Ecto neural progenitor cell (in vitro differentiated cells): ENCODE measurements around the gene TEX52.

ENCODE experiments used
- DNase-seq: peaks from one replicate; pipeline ENCODE4 v3.0.0-alpha.2; 2018; ENCODE audit warnings: low spot score

TEX52 gene

DNA sequence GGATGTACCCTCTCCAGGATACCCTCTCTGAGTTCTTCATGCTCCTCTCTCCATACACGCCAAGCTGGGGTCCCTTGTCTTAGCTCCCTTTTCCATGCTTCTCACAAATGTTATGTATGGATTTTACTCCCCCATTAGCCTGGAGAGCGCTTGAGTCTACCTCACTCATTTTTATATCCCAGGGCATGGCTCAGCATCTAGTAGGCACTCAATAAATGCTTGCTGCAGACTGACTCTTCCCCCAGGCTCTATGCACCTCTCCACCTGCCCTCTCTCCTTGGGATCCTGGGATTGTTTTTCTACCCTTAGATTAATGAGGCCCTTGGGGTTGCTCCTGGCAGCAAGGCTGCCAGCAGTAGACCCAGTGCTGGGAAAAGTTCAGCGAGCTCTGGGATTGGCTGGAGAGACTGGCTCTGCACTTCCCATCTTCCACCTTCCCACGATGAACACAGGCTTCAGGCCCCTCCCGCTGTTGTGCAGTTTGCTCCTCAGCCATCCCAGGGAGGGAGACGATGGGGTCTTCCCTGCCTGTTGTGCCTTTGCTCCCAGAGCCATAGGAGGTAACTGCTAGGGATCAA, 24.2 kb downstream of the TEX52 start:
- no peak for DNase-seq

- no peak for DNase-seq
Observed at GRCh38 chr12:2829275-2829674, 27.6 kb downstream of the TEX52 start.

DNA sequence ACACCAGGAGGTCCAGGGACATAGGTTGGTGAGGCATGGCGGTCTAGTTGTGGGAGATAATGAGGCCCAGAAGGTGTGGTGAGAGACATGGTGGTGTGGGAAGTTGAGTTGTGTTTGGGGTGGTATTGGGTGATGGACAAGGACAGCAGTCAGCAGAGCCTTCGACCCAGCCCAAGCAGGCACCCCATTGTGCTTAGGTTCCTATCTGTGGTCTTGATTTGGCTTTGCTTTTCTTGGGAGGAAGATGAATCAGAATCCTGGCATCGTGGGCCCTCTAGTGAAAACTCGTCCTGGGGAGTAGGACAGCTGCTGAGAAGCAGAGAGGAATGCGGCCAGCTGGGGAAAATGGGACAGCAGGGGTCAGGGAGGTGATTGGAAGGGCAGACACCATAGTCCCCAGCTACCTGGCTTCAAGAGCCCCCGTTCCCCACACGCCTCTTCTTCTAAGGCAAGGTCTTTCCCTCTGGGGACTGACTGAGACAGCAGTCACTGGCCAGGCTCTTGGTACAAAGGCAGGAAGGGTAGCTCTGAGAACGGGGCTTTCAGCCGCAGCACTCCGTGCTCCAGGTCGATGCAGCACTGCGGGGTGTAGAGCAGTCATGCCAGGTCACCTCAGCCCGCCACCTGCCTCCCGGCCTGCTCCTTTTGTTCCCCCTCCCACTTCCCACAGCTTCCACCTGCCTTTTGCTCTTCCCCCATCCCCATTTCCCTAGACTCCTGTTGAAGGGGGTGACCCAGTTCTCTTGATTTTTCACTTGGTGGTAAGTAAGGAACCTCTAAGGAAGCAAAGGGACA, 29.9 kb downstream of the TEX52 start:
- DNase-seq: no peak

GRCh38 chr12:2826036-2826435, 30.8 kb downstream of the TEX52 start:
- DNase-seq: no peak

- DNase-seq: no peak
Observed at GRCh38 chr12:2825132-2825531, 31.7 kb downstream of the TEX52 start.

- no peak for DNase-seq
Observed at GRCh38 chr12:2824541-2824940, 32.3 kb downstream of the TEX52 start.

- no peak for DNase-seq
Observed at GRCh38 chr12:2823483-2823882, 33.4 kb downstream of the TEX52 start.

GRCh38 chr12:2820432-2820831, 36.4 kb downstream of the TEX52 start:
- no peak for DNase-seq

GRCh38 chr12:2819810-2820209, 37.0 kb downstream of the TEX52 start:
- no peak for DNase-seq

GRCh38 chr12:2813214-2814185, 43.3 kb downstream of the TEX52 start:
- DNase-seq: peak; percentile 61

DNA sequence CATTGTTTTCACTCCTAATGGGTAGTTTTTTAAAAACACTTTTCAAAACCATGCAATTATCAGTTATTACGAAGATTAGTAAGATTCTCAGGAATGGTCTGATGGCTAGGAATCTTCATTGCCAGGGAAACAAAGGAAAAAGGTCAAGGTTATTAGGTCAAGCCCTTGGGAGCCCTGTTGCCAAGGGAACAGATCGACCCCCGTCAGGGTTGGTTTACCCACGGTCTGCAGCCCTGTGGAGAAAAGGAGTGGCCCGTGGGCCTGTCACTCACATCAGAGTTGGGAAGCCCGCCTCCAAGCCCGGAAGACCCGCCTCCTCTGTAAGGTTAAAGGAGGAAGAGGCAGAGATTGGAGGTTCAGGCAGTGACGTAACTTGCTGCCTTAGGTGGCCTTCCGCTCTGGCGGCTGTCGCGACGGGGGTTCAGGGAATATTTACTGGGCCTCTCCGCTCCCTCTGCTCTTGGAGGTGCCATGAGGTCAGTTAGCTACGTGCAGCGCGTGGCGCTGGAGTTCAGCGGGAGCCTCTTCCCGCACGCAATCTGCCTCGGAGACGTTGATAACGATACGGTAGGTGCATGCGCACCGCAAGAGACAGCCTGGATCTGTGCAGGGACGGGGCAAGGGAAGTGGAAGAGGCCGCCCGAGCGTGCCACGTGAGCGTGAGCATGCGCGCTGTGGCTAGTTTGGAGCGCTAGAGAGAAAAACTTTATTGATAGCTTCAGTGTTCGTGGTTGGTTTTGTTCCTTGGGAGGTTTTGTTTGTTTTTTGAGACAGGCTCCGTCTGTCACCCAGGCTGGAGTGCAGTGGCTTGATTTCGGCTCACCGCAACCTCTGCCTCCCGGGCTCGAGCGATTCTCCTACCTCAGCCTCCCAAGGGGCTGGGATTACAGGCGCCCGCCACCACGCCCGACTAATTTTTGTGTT, 44.3 kb downstream of the TEX52 start, which contains the start of gene ITFG2:
Gene ITFG2 (plus strand): TSS at position 379 of the 924 bp plus-strand sequence. CDS start 93 bp downstream, at position 472.
- DNase-seq: peak; percentile 99

GRCh38 chr12:2811801-2812200, 45.0 kb downstream of the TEX52 start:
- DNase-seq: no peak

GRCh38 chr12:2806700-2807099, 50.1 kb downstream of the TEX52 start:
- no peak for DNase-seq

DNA sequence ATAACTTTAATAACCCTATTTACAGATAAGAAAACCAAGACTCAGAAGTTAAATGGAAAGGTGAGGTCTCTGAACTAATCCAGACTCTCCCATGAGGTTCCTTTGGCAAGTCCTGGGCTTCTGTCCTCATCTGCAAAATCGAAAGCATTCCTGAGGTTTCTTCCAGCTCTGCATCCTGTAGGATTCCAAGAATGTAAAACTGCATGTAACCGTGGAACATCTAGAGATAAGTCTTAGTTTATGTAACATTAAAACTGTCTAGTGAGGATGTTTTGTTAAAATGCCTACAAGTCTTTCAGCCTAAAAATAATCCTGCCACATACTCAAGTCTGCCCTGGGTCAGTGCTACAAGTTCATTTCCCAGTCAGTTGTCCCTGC, 51.7 kb downstream of the TEX52 start:
- no peak for DNase-seq

DNA sequence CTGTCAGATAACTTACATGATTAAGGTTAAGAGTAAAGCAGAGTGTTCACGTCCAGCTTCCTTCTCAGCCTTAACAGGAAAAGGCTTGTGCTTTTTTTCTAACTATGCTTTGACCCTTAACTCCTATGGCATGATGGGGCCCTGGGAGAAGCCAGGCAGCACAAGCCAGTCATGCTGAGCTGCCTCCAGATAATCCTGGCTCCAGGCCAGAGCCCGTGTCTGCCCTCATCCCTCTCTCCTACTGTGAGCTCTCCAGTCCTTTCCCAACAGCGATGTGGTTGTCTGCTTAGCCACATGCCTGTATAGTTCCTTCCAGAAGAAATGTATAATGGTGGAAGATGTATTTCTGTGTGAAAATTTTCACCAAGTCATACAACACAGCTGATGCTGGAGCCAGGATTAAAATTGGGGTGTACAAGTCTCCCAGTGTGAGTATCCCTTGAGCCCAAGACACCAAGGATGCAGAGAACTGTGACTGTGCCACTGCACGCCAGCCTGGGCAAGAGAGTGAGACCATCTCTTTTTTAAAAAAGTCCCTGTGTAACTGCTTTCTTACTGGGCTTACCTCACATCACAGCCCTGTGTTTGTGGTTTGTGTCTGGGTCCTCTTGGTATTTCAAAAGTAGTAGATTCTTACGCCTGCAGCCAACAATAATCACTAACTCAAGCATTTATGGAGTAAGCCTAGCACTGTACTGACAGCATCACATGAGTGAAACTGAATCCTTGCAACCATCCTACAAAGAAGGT, 52.3 kb downstream of the TEX52 start:
- DNase-seq: no peak

GRCh38 chr12:2803635-2804392, 53.0 kb downstream of the TEX52 start:
- no peak for DNase-seq

- DNase-seq: no peak
Observed at GRCh38 chr12:2801044-2801783, 55.6 kb downstream of the TEX52 start.

DNA sequence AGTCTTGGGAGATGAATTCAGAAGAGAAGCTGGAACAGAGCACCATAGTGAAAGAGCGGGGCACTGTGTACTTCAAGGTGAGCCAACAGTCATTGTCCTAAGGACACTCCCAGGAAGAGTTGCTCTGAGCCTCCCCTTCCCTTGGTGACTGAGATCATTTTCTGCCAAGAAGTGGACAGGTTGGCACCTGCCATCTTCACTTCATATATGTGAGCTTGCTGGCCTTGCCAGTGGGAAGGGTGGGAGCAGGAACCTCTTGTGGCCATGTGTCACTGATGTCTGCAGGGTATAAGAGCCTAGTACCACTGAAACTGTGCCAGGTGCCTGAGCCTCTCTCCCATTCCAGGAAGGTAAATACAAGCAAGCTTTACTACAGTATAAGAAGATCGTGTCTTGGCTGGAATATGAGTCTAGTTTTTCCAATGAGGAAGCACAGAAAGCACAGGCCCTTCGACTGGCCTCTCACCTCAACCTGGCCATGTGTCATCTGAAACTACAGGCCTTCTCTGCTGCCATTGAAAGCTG, 56.7 kb downstream of the TEX52 start:
- no peak for DNase-seq
